Measurements from ENCODE around the gene SNRNP40.

- TF ChIP-seq CTCF (IDR thresholded peaks at IDR 0.05) = no peak
- TF ChIP-seq POLR2A (IDR thresholded peaks at IDR 0.05) = no peak
Measured at GRCh38 chr1:31214316-31215064, 82.1 kb downstream of the SNRNP40 start.
